ENCODE measurements around the gene DOK5. TPM values are rescaled to one million over a fixed set of nuclear protein-coding genes. Genes with fewer than 3 reads are reported as not detected.

The DOK5 gene
- total RNA-seq, 1 donor from 2014 or later, result 0.74 TPM

- TF ChIP-seq CTCF (IDR thresholded peaks at IDR 0.05), result no peak
- H3K4me3 ChIP-seq, result no peak overlapping the region
- no peak for ATAC-seq
These were observed 60.4 kb downstream of the DOK5 start for GRCh38 chr20:54535746-54536145.

GRCh38 chr20:54539521-54540046 lies 64.2 kb downstream of the DOK5 start:
- no peak for DNase-seq
- Histone ChIP-seq H3K27me3 (ENCODE audit: low read depth) (no peaks in the 10 kb centered on the region), H3K27ac (no peak overlapping the region), H3K36me3 (no peaks in the 10 kb centered on the region), H3K4me1 (no peaks in the 10 kb centered on the region), H3K4me3 (no peak overlapping the region), H3K9me3 (peaks cover 10% of the 10 kb centered on the region)
- TF ChIP-seq CTCF (IDR thresholded peaks at IDR 0.05), result no peak
- intact Hi-C loops (cut with DNase I), result no loop called here
- no peak for ATAC-seq

More at GRCh38 chr20:54535746-54536145, 60.4 kb downstream of the DOK5 start:
- intact Hi-C loops (cut with DNase I), result no loop called here
- Histone ChIP-seq H3K27ac (no peak overlapping the region), H3K27me3 (ENCODE audit: low read depth) (no peaks in the 10 kb centered on the region), H3K4me1 (no peaks in the 10 kb centered on the region), H3K36me3 (no peaks in the 10 kb centered on the region), H3K9me3 (peaks cover 10% of the 10 kb centered on the region)
- no peak for DNase-seq

- no peak for ATAC-seq
- intact Hi-C loops (cut with DNase I), result no loop called here
- no peaks in the 10 kb centered on the region for H3K27me3 ChIP-seq (ENCODE audit: low read depth)
- H3K27ac ChIP-seq, result no peak overlapping the region
- no peak for TF ChIP-seq CTCF (IDR thresholded peaks at IDR 0.05)
- no peak for DNase-seq
- no peak overlapping the region for H3K4me3 ChIP-seq
- H3K9me3 ChIP-seq, result peaks cover 10% of the 10 kb centered on the region
- H3K4me1 ChIP-seq, result no peaks in the 10 kb centered on the region
- H3K36me3 ChIP-seq, result no peaks in the 10 kb centered on the region
These were observed 68.0 kb downstream of the DOK5 start for GRCh38 chr20:54543369-54543768.

GRCh38 chr20:54545676-54546358 lies 70.4 kb downstream of the DOK5 start:
- TF ChIP-seq CTCF (IDR thresholded peaks at IDR 0.05), result no peak
- ATAC-seq, result no peak
- Histone ChIP-seq H3K4me3 (no peak overlapping the region), H3K36me3 (no peaks in the 10 kb centered on the region), H3K27ac (no peak overlapping the region), H3K27me3 (ENCODE audit: low read depth) (no peaks in the 10 kb centered on the region), H3K4me1 (no peaks in the 10 kb centered on the region), H3K9me3 (no peaks in the 10 kb centered on the region)
- no peak for DNase-seq
- intact Hi-C loops (cut with DNase I), result no loop called here

GRCh38 chr20:54548849-54549248 lies 73.5 kb downstream of the DOK5 start:
- no peak for DNase-seq
- no peaks in the 10 kb centered on the region for H3K27me3 ChIP-seq (ENCODE audit: low read depth)
- no peaks in the 10 kb centered on the region for H3K4me1 ChIP-seq
- intact Hi-C loops (cut with DNase I), result no loop called here
- no peak for TF ChIP-seq CTCF (IDR thresholded peaks at IDR 0.05)
- H3K36me3 ChIP-seq, result no peaks in the 10 kb centered on the region
- no peaks in the 10 kb centered on the region for H3K9me3 ChIP-seq
- no peak overlapping the region for H3K4me3 ChIP-seq
- ATAC-seq, result no peak
- H3K27ac ChIP-seq, result no peak overlapping the region

Measured in lower lobe of right lung (tissue), 2 donors.